SK-N-SH (cell line): ENCODE results near the gene NFIX. TPM values are rescaled to one million over a fixed set of nuclear protein-coding genes. Genes with fewer than 3 reads are reported as not detected.

Experiments used
- CTCF ChIA-PET: fragments of 300-600, 350-600 bp; formaldehyde crosslinking; extraction: SDS; loops from one replicate; lab custom pipeline; 2021; lab: Yijun Ruan, JAX
- POLR2A ChIA-PET: fragments of 350-600 bp; sonication (Branson Sonifier 250); formaldehyde crosslinking; extraction: SDS; loops from one replicate; lab custom pipeline; 2020; ENCODE audit warnings: antibody characterized with exemption, inconsistent platforms; lab: Yijun Ruan, JAX
- DNase-seq: peaks from one replicate; pipeline ENCODE4 v3.0.0; 2012
- H2AFZ ChIP-seq: fragments of 200-600 bp; sonication (generic); 2 replicates; pipeline ENCODE4 v1.8.1; 2016; ENCODE audit warnings: antibody characterized with exemption, mild to moderate bottlenecking, low read depth
- H3F3A ChIP-seq: fragments of 200-600 bp; sonication (generic); replicated peaks from 2 replicates; pipeline ENCODE3; 2016; ENCODE audit warnings: antibody characterized with exemption, mild to moderate bottlenecking; ENCODE audit not compliant: insufficient read depth
- H3K27ac ChIP-seq, 2 experiments: fragments of 200-500 bp in 1 of 2; fragments of 200-600 bp in 1 of 2; sonication (Bioruptor generic) in 1 of 2; sonication (generic), shearing (Covaris generic) in 1 of 2; 2 replicates each; pipeline versions ENCODE4 v1.5.1 to v1.6.1; 2014 to 2016; ENCODE audit warnings: low read depth in 2 of 2, inconsistent platforms in 1 of 2, low read length in 1 of 2, mild to moderate bottlenecking in 1 of 2, mixed read lengths in 1 of 2
- H3K27me3 ChIP-seq: fragments of 200-600 bp; sonication (generic), shearing (Covaris generic); 2 replicates; pipeline ENCODE4 v1.6.1; 2016; ENCODE audit warnings: mixed run types; ENCODE audit not compliant: insufficient read depth
- H3K36me3 ChIP-seq, 2 experiments: fragments of 200-500 bp in 1 of 2; fragments of 200-600 bp in 1 of 2; sonication (Bioruptor generic) in 1 of 2; sonication (generic) in 1 of 2; replicated peaks in 1 of 2; 2 replicates each; pipeline versions ENCODE3 to v1.5.1; 2014 to 2016; ENCODE audit warnings: low read length in 1 of 2, mild to moderate bottlenecking in 1 of 2; ENCODE audit not compliant: insufficient read depth in 2 of 2, control insufficient read depth in 1 of 2
- H3K4me1 ChIP-seq, 2 experiments: fragments of 200-500 bp in 1 of 2; fragments of 200-600 bp in 1 of 2; sonication (Bioruptor generic) in 1 of 2; sonication (generic), shearing (Covaris generic) in 1 of 2; 2 replicates each; pipeline versions ENCODE4 v1.5.1 to v1.6.1; 2014 to 2016; ENCODE audit warnings: low read depth in 1 of 2, low read length in 1 of 2, mixed run types in 1 of 2; ENCODE audit not compliant: insufficient read depth in 2 of 2, control insufficient read depth in 1 of 2
- H3K4me2 ChIP-seq: fragments of 200-600 bp; sonication (generic), shearing (Covaris generic); 2 replicates; pipeline ENCODE4 v1.6.1; 2017; ENCODE audit warnings: mixed run types
- H3K4me3 ChIP-seq, 2 experiments: fragments of 200-500 bp in 1 of 2; fragments of 200-600 bp in 1 of 2; sonication (Bioruptor generic) in 1 of 2; sonication (generic), shearing (Covaris generic) in 1 of 2; 2 replicates each; pipeline versions ENCODE4 v1.5.1 to v1.8.1; 2014 to 2016; ENCODE audit warnings: low read depth in 2 of 2, inconsistent platforms in 1 of 2, low read length in 1 of 2, mild to moderate bottlenecking in 1 of 2, mixed read lengths in 1 of 2, moderate library complexity in 1 of 2
- H3K79me2 ChIP-seq: fragments of 200-600 bp; sonication (generic); 2 replicates; pipeline ENCODE4 v1.8.1; 2017; ENCODE audit warnings: mild to moderate bottlenecking; ENCODE audit not compliant: insufficient read depth
- H3K9ac ChIP-seq: fragments of 200-600 bp; sonication (generic); 2 replicates; pipeline ENCODE4 v1.6.1; 2017; ENCODE audit warnings: mixed run types
- H3K9me2 ChIP-seq: fragments of 200-600 bp; sonication (generic); 2 replicates; pipeline ENCODE4 v1.6.1; 2017; ENCODE audit warnings: mixed run types
- H3K9me3 ChIP-seq: fragments of 200-600 bp; sonication (generic); 2 replicates; pipeline ENCODE4 v1.6.1; 2017; ENCODE audit warnings: mixed run types, mild to moderate bottlenecking, moderate library complexity
- H4K20me1 ChIP-seq: fragments of 200-600 bp; sonication (generic); 2 replicates; pipeline ENCODE4 v1.6.1; 2017; ENCODE audit warnings: mild to moderate bottlenecking, mixed run types; ENCODE audit not compliant: insufficient read depth
- CHD2 ChIP-seq: fragments of 150-350 bp; IDR thresholded peaks from 2 replicates; pipeline ENCODE4 v1.6.1; 2018; ENCODE audit warnings: low read length; ENCODE audit not compliant: partially characterized antibody
- ELF1 ChIP-seq: IDR thresholded peaks from 2 replicates; pipeline ENCODE4 v1.4.0; 2012
- FOSL2 ChIP-seq: IDR thresholded peaks from 2 replicates; pipeline ENCODE4 v1.4.0; 2012; ENCODE audit warnings: low read depth, mild to moderate bottlenecking, moderate library complexity, borderline replicate concordance
- GABPA ChIP-seq: IDR thresholded peaks from 2 replicates; pipeline ENCODE4 v1.4.0; 2012; ENCODE audit warnings: low read depth, mild to moderate bottlenecking
- JUND ChIP-seq: IDR thresholded peaks from 2 replicates; pipeline ENCODE4 v1.4.0; 2012
- MEF2A ChIP-seq: IDR thresholded peaks from 2 replicates; pipeline ENCODE4 v1.4.0; 2012; ENCODE audit warnings: low read depth, borderline replicate concordance
- MXI1 ChIP-seq: IDR thresholded peaks from 2 replicates; pipeline ENCODE4 v1.6.1; 2012; ENCODE audit warnings: mild to moderate bottlenecking, low read depth, low read length, improper control_type of control experiment
- POLR2AphosphoS5 ChIP-seq: IDR thresholded peaks from 2 replicates; pipeline ENCODE4 v1.6.1; 2012; ENCODE audit warnings: low read depth, low read length
- RFX5 ChIP-seq: IDR thresholded peaks from 2 replicates; pipeline ENCODE4 v1.6.1; 2012; ENCODE audit warnings: mild to moderate bottlenecking, improper control_type of control experiment, low read length
- RXRA ChIP-seq: IDR thresholded peaks from 2 replicates; pipeline ENCODE4 v1.4.0; 2012; ENCODE audit warnings: low read depth, mild to moderate bottlenecking, borderline replicate concordance
- SIN3A ChIP-seq: IDR thresholded peaks from 2 replicates; pipeline ENCODE4 v1.6.1; 2012; ENCODE audit warnings: low read depth, mild to moderate bottlenecking, low read length, moderate library complexity, borderline replicate concordance
- SMC3 ChIP-seq: IDR thresholded peaks from 2 replicates; pipeline ENCODE4 v1.6.1; 2012; ENCODE audit warnings: low read depth, low read length, improper control_type of control experiment
- TAF1 ChIP-seq: IDR thresholded peaks from 2 replicates; pipeline ENCODE4 v1.6.1; 2012; ENCODE audit warnings: low read depth, mild to moderate bottlenecking, low read length, moderate library complexity, borderline replicate concordance
- whole genome bisulfite sequencing: methylation state at CpG from one replicate; pipeline ENCODE4 v1.1.6; 2017; ENCODE audit warnings: low lambda C conversion rate; 5-methylcytosine and 5-hydroxymethylcytosine counted together
- polyA plus RNA-seq, 3 experiments: library from polyadenylated mRNA; depleted of rRNA; stranded (reverse); fragments of >200 nt; gene quantifications; 2 replicates each; pipeline ENCODE4 v1.2.3, GENCODE V29; 2012
- TF ChIP-seq, protein P1 (sequence below): IDR thresholded peaks from 2 replicates; pipeline ENCODE4; 2012
- TF ChIP-seq, protein P2 (sequence below): fragments of 200-600 bp; sonication (generic); IDR thresholded peaks from 2 replicates; pipeline ENCODE4 v1.6.1; 2017; ENCODE audit warnings: antibody characterized with exemption, mild to moderate bottlenecking, moderate library complexity
- TF ChIP-seq, protein P3 (sequence below): IDR thresholded peaks from 2 replicates; pipeline ENCODE4 v1.6.1; 2012; ENCODE audit warnings: mild to moderate bottlenecking, low read depth, low read length, moderate library complexity
- TF ChIP-seq, protein P4 (sequence below): fragments of 150-350 bp; IDR thresholded peaks from 2 replicates; pipeline ENCODE4 v1.6.1; 2016; ENCODE audit warnings: mild to moderate bottlenecking, low read depth, low read length

Gene NFIX
- polyA plus RNA-seq, 1 of the 3 experiments (the other 2 are of a cell fraction) = 14.8 TPM

DNA sequence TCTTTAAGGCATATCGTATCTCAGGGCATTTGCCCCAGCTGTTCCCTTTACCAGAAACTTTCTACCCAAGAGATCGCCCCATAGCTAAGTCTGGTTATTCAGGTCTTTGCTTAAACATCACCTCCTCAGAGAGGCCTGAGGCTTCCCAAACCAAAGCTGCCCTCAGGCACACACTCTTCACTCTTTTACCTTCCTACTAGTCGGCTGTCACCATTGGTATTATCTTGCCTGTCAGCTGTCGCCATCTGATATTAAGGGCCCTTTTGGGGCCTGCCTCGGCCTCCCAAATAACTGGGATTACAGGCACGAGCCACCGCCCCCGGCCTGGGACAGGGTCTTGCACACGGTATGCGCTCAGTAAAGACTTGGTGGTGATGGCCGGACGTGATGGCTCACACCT, 39.3 kb upstream of the NFIX start:
- Histone ChIP-seq H3K4me1 (peaks cover 32 to 39% of the 10 kb centered on the region in 2 experiments), H3F3A (peaks cover 60% of the 10 kb centered on the region), H3K36me3 (peaks cover 0 to 23% of the 10 kb centered on the region in 2 experiments), H3K9me3 (no peaks in the 10 kb centered on the region), H3K9ac (peak overlapping the region; percentile 89), H4K20me1 (peaks cover 5% of the 10 kb centered on the region; the same call in 1 of the 2 replicates), H2AFZ (no peak overlapping the region), H3K4me2 (peak overlapping the region; percentile 96), H3K79me2 (peaks cover 54% of the 10 kb centered on the region), H3K27me3 (no peaks in the 10 kb centered on the region), H3K4me3 (peak overlapping the region; percentile 70 to 71), H3K9me2 (no peaks in the 10 kb centered on the region)
- 68% methylated on average over 9 of the region's 12 CpGs for WGBS
- CTCF ChIA-PET = interaction anchor here (1.0 to 5.6 kb wide), 6 partner anchors 9 to 209 kb away, joined by 3 to 55 read pairs (median 5); partner anchors contain the start of gene DAND5
- DNase-seq = no peak
- TF ChIP-seq ELF1 (no peak), RXRA (no peak)
- TF ChIP-seq, all 33 proteins: peak for 0
- H3K27ac ChIP-seq = peak overlapping the region; percentile 2 to 97; a peak in 3 of 4 replicates
- POLR2A ChIA-PET = interaction anchor here (1.6 kb wide), 1 partner anchor 9 kb away, joined by 5 read pairs; no protein-coding TSS in a partner anchor

DNA sequence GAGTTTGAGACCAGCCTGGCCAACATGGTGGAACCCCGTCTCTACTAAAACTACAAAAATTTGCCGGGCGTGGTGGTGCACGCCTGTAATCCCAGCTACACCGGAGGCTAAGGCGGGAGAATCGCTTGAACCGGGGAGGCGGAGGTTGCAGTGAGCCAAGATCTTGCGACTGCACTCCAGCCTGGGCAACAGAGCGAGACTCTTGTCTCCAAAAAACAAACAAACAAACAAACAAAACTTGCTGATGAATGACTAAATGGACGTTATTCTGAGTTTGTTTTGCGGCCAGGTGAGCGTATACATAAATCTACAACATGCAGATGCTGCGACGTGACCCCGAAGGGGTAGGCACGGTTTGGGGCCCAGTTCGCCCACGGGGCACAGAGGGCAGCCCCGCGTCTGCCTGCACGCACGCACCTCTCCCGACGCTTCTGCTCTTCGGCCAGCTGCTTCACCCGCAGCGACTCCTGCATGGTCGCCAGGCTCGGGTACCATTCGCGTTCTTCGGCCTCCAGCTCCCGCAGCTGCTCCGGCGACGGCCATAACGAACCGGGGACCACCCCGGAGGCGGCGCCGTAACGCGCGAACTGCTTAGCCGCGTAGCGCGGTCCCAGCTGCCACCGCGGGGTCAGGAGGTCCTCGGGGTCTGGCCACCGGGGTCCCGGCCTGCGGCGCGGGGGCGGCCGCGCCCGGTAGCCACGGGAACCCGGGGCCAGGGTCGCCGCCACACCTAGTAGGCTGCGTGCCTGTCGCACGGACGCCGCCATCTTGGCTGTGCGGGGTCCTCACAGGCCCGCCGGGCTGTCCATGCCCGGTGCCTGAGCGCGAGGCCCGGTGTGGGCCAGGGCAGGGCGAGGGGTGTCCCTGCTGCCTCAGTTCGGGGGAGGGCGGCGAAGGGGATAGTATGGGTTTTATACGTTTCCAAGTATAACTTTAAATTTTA, 38.6 kb upstream of the NFIX start, which contains the start of gene GADD45GIP1:
Gene GADD45GIP1, minus strand, starts transcription at position 778 of the 943 bp plus-strand sequence. Its CDS starts 11 bp downstream, at position 767.
- Histone ChIP-seq H3K4me2 (peak within 1 kb of the TSS; percentile 96), H3K9me3 (no peaks in the 10 kb centered on the region), H2AFZ (peak within 1 kb of the TSS; percentile 99), H3K9me2 (no peaks in the 10 kb centered on the region), H3F3A (peaks cover 53% of the 10 kb centered on the region), H3K36me3 (peaks cover 0 to 18% of the 10 kb centered on the region in 2 experiments), H4K20me1 (peaks cover 5% of the 10 kb centered on the region; the same call in 1 of the 2 replicates), H3K4me1 (peaks cover 30 to 37% of the 10 kb centered on the region in 2 experiments), H3K9ac (peak within 1 kb of the TSS; percentile 89), H3K27me3 (no peaks in the 10 kb centered on the region), H3K79me2 (peaks cover 49% of the 10 kb centered on the region), H3K4me3 (peak within 1 kb of the TSS; percentile 70 to 71), H3K27ac (peak within 1 kb of the TSS; percentile 73 to 97)
- DNase-seq = peak; percentile 94
- CTCF ChIA-PET = interaction anchor here (1.0 to 5.6 kb wide), 6 partner anchors 9 to 208 kb away, joined by 3 to 55 read pairs (median 4); partner anchors contain the start of gene DAND5
- 12% methylated on average over 19 of the region's 84 CpGs for WGBS
- POLR2A ChIA-PET = interaction anchor here (1.6 kb wide), 1 partner anchor 9 kb away, joined by 5 read pairs; no protein-coding TSS in a partner anchor
- TF ChIP-seq, protein P1, sequence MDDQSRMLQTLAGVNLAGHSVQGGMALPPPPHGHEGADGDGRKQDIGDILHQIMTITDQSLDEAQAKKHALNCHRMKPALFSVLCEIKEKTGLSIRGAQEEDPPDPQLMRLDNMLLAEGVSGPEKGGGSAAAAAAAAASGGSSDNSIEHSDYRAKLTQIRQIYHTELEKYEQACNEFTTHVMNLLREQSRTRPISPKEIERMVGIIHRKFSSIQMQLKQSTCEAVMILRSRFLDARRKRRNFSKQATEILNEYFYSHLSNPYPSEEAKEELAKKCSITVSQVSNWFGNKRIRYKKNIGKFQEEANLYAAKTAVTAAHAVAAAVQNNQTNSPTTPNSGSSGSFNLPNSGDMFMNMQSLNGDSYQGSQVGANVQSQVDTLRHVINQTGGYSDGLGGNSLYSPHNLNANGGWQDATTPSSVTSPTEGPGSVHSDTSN = no peak
- TF ChIP-seq, protein P2, sequence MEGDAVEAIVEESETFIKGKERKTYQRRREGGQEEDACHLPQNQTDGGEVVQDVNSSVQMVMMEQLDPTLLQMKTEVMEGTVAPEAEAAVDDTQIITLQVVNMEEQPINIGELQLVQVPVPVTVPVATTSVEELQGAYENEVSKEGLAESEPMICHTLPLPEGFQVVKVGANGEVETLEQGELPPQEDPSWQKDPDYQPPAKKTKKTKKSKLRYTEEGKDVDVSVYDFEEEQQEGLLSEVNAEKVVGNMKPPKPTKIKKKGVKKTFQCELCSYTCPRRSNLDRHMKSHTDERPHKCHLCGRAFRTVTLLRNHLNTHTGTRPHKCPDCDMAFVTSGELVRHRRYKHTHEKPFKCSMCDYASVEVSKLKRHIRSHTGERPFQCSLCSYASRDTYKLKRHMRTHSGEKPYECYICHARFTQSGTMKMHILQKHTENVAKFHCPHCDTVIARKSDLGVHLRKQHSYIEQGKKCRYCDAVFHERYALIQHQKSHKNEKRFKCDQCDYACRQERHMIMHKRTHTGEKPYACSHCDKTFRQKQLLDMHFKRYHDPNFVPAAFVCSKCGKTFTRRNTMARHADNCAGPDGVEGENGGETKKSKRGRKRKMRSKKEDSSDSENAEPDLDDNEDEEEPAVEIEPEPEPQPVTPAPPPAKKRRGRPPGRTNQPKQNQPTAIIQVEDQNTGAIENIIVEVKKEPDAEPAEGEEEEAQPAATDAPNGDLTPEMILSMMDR = no peak
- TF ChIP-seq SIN3A = 0 out of 2 replicates have a peak, but pooled peaks have one; percentile 16
- TF ChIP-seq CHD2 = no peak
- TF ChIP-seq, protein P3, sequence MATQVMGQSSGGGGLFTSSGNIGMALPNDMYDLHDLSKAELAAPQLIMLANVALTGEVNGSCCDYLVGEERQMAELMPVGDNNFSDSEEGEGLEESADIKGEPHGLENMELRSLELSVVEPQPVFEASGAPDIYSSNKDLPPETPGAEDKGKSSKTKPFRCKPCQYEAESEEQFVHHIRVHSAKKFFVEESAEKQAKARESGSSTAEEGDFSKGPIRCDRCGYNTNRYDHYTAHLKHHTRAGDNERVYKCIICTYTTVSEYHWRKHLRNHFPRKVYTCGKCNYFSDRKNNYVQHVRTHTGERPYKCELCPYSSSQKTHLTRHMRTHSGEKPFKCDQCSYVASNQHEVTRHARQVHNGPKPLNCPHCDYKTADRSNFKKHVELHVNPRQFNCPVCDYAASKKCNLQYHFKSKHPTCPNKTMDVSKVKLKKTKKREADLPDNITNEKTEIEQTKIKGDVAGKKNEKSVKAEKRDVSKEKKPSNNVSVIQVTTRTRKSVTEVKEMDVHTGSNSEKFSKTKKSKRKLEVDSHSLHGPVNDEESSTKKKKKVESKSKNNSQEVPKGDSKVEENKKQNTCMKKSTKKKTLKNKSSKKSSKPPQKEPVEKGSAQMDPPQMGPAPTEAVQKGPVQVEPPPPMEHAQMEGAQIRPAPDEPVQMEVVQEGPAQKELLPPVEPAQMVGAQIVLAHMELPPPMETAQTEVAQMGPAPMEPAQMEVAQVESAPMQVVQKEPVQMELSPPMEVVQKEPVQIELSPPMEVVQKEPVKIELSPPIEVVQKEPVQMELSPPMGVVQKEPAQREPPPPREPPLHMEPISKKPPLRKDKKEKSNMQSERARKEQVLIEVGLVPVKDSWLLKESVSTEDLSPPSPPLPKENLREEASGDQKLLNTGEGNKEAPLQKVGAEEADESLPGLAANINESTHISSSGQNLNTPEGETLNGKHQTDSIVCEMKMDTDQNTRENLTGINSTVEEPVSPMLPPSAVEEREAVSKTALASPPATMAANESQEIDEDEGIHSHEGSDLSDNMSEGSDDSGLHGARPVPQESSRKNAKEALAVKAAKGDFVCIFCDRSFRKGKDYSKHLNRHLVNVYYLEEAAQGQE = peak; percentile 57; the same call in 1 of the 2 replicates
- TF ChIP-seq MXI1 = peak; percentile 95
- TF ChIP-seq FOSL2 = no peak
- TF ChIP-seq TAF1 = peak; percentile 96
- no peak for TF ChIP-seq SMC3
- TF ChIP-seq RFX5 = no peak
- TF ChIP-seq MEF2A = no peak
- no peak for TF ChIP-seq JUND
- TF ChIP-seq, protein P4, sequence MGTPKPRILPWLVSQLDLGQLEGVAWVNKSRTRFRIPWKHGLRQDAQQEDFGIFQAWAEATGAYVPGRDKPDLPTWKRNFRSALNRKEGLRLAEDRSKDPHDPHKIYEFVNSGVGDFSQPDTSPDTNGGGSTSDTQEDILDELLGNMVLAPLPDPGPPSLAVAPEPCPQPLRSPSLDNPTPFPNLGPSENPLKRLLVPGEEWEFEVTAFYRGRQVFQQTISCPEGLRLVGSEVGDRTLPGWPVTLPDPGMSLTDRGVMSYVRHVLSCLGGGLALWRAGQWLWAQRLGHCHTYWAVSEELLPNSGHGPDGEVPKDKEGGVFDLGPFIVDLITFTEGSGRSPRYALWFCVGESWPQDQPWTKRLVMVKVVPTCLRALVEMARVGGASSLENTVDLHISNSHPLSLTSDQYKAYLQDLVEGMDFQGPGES = no peak
- peak; percentile 91 for TF ChIP-seq POLR2AphosphoS5
- no peak for TF ChIP-seq GABPA
